NB4 (cell line): ENCODE measurements around the gene CXCL12.

Source experiments
- TF ChIP-seq, protein P1 (sequence below): IDR thresholded peaks from 2 replicates; pipeline ENCODE4 v1.6.1; 2011; ENCODE audit warnings: low read depth, low read length
- TF ChIP-seq, protein P2 (sequence below): IDR thresholded peaks from one replicate; pipeline ENCODE4 v1.5.1; 2012; ENCODE audit warnings: low read depth, low read length

DNA sequence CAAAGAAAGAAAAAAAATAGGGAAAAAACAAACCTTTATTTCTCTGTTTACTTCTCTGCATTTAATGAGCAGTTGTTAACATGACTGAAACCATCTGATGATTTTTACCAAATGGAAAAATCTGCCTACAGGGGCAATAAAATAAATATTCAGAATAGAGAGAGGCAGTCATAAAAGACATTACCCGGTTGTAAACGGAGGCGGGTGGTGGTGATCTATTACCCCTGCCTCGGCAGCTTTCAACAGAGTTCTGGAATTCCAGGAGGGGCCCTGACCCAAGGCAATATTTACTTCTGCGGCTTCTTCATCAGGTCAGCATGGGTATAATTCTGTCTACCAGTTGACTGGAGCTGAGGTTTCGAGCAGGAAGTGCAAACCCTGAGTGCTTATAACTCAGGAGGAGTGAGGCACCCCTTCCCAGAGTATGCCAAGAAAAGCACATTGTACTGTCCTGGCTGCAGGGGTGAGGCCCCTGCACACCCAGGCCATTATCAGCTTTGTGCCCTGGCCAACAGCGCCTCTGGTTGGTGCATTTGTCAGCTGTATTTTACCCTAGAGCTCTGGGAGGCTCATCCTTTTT lies 8.2 kb upstream of the CXCL12 start:
- TF ChIP-seq, protein P1, sequence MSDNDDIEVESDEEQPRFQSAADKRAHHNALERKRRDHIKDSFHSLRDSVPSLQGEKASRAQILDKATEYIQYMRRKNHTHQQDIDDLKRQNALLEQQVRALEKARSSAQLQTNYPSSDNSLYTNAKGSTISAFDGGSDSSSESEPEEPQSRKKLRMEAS: no peak
- TF ChIP-seq, protein P2, sequence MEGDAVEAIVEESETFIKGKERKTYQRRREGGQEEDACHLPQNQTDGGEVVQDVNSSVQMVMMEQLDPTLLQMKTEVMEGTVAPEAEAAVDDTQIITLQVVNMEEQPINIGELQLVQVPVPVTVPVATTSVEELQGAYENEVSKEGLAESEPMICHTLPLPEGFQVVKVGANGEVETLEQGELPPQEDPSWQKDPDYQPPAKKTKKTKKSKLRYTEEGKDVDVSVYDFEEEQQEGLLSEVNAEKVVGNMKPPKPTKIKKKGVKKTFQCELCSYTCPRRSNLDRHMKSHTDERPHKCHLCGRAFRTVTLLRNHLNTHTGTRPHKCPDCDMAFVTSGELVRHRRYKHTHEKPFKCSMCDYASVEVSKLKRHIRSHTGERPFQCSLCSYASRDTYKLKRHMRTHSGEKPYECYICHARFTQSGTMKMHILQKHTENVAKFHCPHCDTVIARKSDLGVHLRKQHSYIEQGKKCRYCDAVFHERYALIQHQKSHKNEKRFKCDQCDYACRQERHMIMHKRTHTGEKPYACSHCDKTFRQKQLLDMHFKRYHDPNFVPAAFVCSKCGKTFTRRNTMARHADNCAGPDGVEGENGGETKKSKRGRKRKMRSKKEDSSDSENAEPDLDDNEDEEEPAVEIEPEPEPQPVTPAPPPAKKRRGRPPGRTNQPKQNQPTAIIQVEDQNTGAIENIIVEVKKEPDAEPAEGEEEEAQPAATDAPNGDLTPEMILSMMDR: no peak
